T-helper 2 cell (primary cell): ENCODE data around the gene CLCF1.

Experiments
- DNase-seq, 5 experiments: peaks; one replicate each; pipeline versions ENCODE4 v3.0.0 to v3.0.0-alpha.2; 2012 to 2022
- total RNA-seq, 2 donors: gene quantifications; one replicate each; lab custom pipeline; 2026; lab: John Stamatoyannopoulos, UW

The CLCF1 gene
- total RNA-seq: 3.0 to 8.7 reads per million in 2 donors

DNA sequence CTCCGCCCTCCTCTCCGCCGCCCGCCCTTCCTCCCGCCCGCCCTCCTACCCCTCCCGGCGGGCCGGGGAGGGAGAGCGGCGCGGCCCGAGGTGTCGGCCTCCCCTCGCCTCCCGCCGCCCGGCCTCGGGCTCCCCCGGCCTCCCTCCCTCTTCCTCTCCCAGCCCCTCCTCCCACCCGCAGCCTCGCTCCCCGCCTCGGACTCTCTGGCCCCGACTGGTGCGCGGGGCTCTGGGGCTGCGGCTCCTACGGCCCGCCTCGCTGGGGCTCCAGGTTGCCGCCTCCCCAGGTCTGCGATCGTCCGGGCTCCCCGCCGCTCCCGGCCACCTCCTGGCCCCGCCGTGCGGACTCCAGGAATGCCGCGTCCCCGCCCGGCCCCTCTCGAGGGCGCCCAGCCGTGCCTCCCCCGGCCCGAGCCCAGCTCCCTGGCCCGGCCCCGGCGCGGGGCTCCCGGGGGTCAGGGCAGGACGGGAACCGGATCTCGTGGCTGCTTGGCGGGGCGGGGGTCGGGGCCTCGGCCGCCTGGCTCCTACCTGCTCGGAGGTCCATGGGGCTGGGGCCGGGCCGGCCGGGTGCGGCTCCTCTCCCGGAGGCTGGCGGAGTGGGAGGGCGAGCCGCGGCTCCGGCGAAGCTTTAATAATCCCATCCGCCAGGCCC is at the start of gene CLCF1:
TSS of gene CLCF1 (minus strand) at position 606 of the 655 bp plus-strand sequence. CDS start at position 547, 59 bp downstream.
- peak in 3 of 5 experiments; percentile 20 to 39 (median 27) for DNase-seq

DNA sequence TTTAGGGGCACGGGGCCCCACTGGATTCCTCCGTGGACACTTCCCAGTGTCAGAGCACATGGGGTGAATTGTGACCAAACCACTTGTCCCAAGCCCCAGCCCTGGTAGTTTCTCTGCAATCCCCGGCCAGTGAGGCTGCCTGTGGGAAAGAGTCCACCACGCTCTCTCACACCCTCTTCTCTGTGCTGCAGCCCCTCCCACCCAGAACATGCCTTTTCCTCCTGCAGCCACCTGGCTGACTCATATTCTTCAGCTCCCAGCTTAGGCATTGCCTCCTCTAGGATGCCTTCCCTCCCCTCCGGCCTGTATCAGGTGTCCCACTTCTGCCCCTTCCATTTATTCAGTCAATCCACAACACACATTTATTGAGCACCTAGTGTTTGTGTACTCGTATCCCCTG is 49.5 kb upstream of the CLCF1 start:
- DNase-seq: no peak

DNA sequence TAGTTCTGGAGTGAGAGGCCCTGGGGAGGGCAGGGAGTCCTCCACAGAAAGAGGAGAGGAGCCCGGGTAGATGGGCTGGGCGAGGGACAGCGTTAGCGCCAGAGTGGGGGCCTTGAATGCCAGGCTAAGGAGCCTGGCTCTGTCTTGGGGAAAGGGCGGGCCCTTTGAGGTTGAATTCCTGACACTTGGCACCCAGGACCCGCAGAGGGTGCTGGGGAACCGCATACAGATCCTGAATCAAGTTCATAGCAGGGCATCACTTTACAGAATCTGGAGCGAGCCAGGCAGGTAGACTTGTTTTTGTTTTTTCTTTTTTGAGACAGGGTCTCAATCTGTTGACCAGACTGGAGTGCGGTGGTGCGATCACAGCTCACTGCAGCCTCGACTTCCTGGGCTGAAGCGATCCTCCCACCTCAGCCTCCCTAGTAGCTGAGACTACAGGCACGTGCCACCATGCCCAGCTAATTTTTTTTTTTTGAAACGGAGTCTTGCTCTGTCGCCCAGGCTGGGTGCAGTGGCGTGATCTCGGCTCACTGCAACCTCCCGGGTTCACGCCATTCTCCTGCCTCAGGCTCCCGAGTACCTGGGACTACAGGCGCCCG is 48.1 kb upstream of the CLCF1 start:
- DNase-seq: no peak

DNA sequence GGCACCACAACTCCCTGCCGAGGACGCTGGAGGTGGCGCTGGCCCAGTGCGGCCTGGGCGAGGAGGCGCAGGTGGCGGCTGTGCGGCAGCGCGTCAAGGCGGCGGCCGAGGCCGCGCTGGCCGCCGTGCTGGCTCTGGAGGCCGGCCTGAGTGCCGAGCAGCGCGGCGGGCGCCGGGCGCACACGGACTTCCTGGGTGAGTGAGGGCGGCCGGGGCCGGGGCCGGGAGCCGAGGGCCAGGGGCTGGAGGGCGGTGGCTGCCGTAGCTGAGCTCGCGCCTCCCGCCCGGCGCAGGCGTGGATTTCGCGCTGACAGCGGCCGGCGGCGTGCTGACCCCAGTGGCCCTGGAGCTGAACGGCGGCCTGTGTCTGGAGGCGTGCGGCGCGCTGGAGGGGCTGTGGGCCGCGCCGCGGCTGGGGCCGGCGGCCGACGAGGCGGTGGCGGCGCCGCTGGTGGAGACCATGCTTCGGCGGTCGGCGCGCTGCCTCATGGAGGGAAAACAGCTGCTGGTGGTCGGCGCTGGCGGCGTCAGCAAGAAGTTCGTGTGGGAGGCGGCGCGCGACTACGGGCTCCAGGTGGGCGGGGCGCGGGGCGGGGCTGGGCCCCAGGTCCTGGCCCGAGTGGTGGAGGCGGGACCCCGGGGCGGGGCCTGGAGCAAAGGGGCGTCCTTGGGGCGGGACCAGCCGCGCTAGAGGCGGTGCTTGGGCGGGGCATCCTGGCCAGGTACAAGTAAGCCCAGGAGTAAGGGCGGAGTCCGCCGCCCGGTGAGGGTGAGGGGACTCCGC is 47.4 kb upstream of the CLCF1 start:
- DNase-seq: peak; percentile 94 to 100 (median 96)

DNA sequence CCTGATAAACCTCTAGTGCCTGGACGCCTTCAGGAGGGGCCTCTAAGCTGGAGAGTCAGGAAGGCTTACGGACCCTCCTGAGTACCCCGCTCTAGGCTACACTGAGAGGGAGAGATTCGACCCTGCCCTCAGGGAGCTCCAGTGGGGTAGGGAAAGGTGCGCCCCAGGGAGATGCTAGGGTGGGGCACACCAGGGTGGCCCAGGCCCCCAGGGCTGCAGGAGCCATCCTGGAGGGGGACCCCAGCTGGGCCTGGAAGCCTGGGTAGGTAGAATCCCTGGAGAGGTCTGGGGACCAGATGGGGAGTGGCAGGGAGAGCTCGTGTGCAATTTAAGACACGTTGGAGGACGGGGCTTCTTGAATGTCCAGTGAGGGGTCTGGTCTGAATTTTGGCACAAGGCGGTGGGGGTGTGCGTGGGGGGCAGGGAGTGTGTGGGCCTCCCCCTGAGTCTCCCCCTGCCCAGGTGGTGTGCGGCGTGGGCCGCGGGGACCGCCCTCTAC is 46.8 kb upstream of the CLCF1 start:
- no peak for DNase-seq

DNA sequence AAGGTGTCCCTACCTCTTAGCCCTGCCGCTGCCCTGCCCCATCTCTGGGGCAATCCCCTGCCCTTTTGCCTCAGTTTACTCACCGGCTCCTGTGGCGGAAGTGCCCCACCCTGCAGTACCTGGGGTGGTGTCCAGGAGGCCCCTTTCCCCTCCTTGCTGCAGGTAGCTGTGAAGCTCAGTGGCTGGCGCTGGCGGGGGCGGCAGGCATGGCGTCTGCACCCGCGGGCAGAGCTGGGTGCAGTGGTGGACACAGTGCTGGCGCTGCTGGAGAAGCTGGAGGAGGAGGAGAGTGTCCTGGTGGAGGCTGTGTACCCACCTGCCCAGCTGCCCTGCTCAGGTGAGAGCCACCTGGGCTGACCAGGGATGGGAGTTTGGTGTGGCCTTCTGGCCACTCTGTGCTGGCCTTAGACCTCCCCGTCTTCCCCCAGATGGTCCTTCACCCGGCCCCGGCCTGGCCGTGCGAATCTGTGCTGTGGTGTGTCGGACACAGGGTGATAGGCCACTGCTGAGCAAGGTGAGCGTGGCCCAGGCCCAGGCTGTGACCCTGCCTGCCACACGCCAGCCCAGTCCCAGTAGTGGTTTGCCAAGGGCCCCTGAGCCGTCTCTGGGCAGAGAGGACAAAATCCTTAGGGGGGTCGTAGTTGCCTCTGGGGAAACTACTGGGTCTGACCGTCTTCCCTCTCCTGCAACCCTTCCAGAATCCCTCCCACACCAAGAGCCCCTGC is 46.1 kb upstream of the CLCF1 start:
- no peak for DNase-seq

DNA sequence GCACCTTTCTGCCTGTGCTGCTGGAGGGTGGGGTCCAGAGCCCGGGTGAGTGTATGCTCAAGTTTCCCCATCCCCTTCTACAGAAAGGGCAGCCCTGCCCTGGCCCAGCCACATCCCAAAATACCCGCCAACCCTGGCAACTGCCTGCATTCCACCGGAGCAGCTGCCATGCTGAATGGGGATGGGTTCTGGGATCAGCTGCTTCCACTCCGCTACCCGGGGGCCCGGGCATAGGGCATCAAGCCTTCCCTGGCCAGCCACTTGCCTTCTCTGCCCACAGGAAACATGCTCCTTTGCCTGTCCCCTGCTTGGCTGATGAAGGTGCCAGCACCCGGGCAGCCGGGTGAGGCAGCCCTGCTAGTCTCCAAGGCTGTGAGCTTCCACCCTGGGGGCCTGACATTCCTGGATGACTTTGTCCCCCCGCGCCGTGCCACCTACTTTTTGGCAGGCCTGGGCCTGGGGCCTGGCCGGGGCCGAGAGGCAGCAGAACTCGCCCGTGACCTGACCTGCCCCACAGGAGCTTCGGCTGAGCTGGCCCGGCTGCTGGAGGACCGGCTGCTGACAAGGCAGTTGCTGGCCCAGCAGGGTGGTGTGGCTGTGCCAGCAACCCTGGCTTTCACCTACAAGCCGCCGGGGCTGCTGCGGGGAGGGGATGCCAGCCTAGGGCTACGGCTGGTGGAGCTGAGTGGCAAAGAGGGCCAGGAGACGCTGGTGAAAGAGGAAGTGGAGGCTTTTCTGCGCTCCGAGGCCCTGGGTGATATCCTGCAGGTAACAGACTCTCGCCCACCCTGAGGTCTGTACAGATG is 45.3 kb upstream of the CLCF1 start:
- DNase-seq: peak in 1 of 5 experiments; percentile 55

DNA sequence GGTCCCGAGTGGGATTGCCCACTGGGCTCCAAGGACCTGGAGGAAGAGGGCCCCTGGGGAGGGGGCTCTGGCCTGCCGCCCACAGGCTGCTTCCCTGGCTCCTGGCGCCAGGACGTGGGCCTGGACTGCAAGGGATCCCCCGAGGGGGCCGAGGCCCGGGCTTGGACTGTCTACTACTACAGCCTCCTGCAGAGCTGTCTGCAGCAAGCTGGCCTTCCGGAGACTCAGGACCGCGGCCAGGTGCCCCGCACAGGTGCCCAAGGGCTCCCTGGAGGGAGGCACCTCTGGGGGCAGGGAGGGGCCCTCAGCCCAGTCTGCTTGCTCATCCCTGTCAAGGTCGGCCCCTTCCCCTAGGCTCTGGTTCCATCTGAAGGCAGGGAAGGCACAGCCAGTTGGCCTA is 44.0 kb upstream of the CLCF1 start:
- DNase-seq: no peak

DNA sequence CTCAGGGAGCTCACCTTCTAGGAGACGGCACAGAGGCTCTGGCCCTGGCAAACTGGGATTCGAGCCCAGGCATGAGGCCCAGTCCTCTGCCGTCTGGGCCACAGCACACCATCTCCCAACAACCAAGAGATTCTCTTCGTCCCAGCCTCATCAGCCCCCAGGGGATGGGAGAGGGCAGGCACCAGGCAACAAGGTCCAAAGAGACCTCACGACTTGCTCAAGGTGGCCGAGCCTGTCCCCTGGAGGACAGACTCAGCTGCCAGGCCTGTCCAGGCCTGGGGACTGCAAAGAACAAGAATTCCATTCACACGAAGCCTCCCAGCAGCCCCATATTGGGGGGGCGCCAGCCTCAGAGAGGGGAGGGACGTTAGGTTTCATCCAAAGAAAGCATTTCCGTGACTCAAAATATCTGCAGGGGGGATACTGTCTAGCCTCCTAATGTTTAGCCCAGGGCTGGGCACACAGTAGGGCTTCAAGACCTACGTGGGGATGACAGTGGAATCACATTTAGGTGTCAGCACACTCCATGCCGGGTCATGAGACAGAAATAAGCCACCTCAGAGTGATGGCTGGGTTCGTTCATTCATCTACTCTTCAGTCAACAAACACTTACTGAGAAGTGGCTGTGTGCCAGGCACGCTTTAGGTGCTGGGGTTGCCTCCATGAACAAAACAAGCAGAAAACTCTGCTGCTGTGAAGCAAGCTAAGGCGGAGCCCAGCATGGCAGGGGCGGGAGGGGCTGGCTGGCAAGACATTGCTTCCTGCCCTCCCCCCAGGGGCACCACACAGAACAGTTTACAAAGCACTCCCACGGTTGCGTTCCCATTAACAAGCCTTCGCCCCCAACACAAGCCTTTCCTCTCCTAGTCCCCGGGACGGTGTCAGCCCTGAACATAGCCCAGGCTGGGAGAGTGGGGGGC is 43.3 kb upstream of the CLCF1 start:
- peak in 4 of 5 experiments; percentile 56 to 91 (median 78) for DNase-seq

DNA sequence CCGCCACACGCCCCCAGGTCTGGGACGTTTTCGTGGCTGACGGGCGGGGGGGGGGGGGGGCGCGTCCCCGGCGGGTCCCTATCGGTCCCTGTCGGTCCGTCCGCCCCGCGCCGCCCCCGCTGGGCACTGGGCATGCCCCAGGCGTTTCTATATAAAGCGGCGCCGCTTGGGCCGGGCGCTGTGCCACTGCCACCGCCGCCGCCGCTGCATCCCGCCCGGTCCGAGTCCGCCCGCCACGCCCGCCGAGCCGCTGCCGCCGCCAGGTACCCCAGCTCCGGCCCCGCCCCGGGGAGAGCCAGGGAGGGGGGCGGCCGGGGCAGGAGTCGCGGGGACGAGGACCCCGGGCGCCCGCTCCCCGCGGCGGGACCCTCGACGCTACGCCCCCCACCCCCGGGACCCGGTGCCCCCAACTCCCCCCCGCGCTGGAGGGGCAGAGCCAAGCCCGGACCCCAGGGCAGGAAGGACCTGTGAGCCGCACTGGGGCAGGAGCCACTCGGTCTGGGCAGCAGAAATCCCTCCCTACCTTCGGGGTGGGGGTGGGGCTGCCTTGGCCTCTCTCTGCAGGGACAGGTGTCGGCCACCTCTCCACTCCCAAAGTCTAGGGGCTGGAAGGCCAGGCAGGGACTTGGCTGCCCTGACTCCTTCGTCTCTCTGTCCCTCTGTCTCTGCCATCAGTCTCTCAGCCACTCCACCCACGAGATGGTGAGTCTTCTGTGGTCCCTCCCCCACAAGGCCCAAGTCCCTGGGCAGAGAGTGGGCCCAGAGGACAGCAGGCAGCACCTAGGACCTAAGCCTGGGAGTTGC is 42.3 kb upstream of the CLCF1 start, which contains the start of gene CARNS1:
TSS of gene CARNS1 (plus strand) at position 178 of the 804 bp plus-strand sequence. CDS start at position 700, 522 bp downstream.
- no peak for DNase-seq

DNA sequence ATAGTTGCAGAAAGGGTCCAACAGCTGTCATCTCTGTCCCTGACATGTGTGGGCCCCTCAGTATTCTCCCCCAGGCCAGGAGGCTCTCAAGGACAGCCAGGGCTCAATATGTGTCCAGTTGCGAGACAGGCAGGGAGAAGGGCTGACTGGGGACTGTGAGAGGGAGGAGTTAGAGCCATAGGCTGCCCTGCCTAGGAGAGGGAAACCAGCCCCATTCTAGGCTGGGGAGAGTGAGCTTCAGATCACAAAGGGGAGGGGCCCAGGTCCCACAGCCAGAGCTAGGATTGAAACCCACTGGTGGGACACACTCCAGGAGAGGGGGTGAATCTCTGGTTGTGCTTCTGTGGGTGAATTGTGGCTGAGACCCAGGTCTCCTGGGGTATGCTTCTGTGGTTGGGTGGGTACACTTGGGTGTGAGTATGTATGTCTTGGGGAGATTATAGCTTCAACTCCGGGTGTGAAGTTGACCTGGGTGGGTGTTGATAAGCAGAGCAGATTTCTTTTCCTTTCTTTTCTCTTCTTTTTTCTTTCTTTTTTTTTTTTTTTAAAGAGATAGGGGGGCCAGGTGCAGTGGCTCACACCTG is 40.0 kb upstream of the CLCF1 start:
- DNase-seq: no peak

DNA sequence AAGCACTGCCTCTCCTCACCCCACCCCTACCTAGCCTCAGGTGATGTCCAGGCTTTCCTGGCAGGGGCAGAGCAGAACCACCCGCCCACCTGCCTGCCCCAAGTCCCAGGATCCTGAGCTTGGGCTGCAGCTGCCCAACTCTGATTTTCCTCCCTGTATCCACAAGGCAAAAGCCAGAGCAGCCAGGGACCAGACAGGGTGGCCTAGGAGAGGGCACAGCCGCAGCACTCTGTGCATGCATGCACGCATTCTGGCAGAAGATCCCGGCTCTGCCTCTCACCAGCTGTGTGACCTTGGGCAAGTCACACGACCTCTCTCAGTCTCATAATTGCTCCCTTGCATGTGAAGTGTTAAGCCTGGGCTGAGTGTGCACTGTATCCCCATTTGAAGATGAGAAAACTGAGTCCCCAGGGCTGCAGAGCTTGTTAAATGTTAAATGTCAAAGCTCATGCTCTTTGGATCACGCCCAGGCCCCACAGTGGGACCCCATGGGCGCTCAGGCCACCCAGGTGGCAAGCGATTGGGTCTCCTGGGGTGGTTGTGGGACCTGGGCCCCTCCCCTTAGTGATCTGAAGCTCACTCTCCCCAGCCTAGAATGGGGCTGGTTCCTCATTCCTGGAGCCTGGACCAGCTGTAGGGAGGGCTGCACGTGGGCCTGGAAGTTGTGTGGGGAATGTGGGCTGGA is 39.2 kb upstream of the CLCF1 start:
- no peak for DNase-seq

DNA sequence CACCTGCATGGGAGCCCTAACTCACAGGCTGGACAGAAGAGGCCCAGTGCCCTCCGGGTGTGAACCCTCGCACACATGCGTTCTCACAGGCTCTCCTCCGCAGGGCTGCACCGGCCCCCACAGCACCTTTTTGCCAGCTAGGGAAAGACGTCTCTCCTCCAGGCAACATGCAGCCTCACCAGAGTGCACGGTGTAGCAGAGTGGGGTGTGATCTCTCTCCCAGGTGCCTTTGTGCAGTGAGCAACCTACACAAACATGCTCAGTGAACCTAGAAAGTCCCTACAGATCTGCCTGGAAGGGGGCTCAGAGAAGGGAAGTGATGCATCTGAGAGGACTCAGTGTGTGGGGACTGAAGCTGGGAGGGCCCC is 38.4 kb upstream of the CLCF1 start:
- DNase-seq: no peak

DNA sequence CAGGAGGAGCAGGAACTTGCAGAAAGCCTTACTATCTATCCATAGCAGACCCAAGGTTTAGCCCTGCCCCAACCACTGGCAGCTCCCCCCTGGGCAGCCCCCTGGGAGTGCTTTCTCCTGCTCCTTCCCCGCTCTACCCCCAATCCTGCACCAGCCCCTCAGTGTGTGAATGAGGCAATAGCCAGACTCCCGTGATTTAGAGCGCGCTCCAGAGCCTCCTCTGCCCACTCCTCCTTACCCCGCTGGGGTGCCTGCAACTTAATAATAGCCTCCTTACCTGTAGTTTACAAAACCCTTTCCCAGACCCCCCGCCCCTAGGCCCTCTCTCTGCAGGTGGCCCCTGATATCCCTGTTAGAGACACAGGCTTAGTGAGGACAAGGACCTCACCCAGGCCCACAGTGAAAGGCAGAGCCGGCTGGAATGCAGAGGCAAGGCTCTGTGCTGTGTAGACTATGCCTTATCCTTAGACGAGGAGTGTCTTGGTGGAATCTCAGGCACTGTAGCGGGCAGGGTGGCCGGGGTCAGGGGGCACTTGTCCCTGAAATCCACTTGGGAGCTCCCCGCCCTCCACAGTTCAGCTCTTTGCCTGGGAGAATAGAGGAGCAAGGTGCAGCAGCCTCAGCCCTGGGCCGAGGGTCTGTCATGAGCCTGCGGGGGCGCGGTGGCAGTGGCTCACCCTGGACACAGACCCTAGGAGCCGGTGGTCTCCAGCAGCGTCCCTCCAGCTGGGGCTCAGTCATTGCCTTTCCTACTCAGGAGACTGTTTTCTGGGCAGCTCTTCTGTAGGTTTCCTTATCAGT is 37.8 kb upstream of the CLCF1 start:
- no peak for DNase-seq

DNA sequence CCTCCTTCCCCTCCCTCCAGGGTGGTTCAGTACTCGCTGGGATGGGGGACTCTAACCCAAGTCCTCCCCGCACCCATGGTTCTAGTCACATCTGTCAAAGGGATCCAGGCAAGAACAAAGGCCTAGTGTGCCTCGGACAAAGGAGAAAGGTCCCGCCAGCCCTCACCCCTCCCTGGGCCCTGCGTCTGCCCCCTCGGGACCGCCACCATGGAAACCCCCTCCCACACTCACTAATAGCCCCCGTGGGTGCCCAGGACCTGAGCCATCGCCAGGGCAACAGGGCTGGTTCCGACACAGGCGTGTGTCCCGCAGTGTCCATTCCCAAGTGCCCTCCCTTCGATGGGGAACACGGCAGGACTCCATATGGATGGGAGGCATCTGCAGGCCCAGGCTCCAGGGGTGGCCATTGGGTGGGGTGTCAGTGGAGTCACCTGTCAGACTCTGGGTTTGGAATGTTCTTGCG is 37.0 kb upstream of the CLCF1 start:
- no peak for DNase-seq

DNA sequence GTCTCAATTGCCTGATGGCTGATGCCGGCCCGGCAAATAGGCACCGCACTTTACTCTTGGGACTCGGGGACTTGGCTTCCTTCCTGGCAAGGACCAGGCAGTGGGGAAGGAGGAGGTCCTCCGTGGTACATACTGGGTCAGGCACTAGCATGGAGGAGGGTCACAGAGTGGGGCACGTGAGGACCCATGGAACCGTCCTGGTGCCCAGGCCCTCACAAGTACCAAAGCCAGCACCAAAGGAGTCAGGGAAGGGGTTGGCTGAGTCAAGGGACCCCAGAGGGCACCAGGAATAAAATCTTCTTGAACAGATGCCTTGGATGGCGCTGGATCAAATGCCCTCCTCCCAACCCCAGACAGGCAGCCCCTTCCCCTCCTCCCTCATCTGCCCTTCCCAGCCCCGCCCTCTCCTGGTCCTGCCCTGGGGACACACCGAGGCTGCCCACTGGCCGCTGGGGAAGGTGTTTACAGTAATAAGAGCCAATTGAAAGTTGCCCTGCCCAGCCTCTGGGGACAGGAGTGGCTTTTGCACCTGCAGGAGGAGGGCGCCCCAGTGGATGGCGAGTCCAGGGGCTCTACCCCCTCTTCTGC is 36.5 kb upstream of the CLCF1 start:
- no peak for DNase-seq

DNA sequence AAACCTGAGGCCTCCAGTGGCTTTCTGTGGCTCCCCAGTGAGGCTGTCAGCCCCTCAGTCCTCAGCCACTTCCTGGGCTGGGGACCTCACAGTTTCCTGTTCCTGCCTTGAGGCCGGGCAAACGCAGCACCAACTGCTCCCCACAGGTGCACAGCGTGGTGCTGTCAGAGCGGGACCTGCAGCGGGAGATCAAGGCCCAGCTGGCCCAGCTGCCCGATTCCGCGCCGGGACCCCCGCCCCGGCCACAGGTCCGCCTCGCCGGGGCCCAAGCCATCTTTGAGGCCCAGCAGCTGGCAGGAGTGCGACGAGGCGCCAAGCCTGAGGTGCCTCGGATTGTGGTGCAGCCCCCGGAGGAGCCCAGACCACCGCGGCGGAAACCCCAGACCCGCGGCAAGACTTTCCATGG is 35.9 kb upstream of the CLCF1 start:
- DNase-seq: peak; percentile 34 to 96 (median 66)
